ENCODE results near the gene ALOX5.
"Not testable (repeated sequence)": the region's sequence is repeated elsewhere in the genome, so short reads cannot be mapped to it uniquely, and the experiment has no call there.

ALOX5 gene

DNA sequence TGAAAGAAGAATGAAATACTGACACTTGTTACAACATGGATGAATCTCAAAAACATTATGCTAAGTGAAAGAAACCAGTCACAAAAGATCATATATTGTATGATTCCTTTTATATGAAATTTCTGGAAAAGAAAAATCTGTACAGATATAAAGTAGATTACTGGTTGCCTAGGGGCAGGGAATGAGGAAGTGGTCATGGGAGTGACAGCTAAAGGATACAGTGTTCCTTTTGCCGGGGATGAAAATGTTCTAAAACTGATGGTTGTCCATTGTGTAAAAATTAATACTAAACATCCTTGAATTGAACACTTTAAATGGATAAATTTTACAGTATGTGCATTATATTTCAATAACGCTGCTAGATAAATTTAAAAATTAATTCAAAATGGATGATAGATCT, 25.1 kb downstream of the ALOX5 start:
- TF ChIP-seq, protein P1, sequence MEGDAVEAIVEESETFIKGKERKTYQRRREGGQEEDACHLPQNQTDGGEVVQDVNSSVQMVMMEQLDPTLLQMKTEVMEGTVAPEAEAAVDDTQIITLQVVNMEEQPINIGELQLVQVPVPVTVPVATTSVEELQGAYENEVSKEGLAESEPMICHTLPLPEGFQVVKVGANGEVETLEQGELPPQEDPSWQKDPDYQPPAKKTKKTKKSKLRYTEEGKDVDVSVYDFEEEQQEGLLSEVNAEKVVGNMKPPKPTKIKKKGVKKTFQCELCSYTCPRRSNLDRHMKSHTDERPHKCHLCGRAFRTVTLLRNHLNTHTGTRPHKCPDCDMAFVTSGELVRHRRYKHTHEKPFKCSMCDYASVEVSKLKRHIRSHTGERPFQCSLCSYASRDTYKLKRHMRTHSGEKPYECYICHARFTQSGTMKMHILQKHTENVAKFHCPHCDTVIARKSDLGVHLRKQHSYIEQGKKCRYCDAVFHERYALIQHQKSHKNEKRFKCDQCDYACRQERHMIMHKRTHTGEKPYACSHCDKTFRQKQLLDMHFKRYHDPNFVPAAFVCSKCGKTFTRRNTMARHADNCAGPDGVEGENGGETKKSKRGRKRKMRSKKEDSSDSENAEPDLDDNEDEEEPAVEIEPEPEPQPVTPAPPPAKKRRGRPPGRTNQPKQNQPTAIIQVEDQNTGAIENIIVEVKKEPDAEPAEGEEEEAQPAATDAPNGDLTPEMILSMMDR (IDR thresholded peaks at IDR 0.05; ENCODE audit: borderline replicate concordance, control extremely low read depth, extremely low read depth, insufficient read depth, missing control alignments), result no peak
- in situ Hi-C loops (cut with MboI; ENCODE audit: low sequenced_read_pairs, unreplicated experiment), result no loop called here
- DNase-seq (ENCODE audit: low spot score), result no peak

DNA sequence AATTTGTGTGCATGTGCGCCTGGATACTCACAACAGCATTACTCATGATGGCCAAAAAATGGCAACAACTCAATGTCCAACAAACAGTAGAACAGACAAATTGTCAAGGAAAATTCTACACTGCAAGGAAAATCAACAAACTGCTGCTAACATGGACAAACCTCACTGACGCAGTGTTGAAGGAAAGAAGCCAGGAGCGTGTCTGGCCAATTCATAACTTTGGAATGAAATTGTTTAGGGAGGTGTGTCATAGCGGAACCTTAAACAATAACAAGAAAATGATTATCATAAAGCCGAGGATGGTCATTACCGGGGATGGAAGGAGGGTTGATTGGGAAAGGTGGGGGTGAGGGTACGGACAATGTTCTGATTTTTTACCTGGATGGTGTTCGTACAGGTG, 29.1 kb downstream of the ALOX5 start:
- TF ChIP-seq, protein P1 (IDR thresholded peaks at IDR 0.05; ENCODE audit: borderline replicate concordance, control extremely low read depth, extremely low read depth, insufficient read depth, missing control alignments), result no peak
- in situ Hi-C loops (cut with MboI; ENCODE audit: low sequenced_read_pairs, unreplicated experiment), result no loop called here
- no peak for DNase-seq (ENCODE audit: low spot score)

DNA sequence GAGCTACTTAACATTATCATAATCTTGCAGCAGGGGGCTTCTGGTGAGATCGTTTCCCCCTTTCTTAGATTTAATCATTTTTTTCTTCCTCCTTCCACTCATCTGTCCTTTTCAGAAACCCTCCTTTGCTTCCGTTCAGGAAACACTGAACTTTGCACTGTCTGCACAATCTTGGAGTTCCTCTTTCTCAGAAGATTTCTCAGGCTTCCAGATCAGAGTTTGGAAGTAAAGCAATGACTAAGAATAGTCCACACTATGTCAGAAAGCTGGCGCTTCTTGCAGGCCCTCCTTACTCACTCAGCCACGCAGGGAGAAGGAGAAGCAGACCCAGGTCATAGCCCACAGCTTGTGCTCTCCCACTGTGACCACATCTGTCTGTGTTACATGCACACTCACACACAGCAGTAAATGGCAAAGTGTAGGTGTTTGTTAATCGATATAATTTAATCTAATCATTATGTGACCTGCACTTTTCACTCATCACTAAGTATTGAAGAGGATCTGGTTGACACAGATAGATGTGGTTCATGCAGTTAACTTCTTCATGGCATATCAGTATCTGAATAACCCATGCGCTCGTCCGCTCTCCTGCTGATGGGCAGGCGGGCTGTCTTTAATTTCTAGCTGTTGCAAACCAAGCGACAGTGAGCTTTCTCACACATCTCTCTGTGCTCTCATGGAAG, 30.2 kb downstream of the ALOX5 start:
- TF ChIP-seq, protein P1 (IDR thresholded peaks at IDR 0.05; ENCODE audit: borderline replicate concordance, control extremely low read depth, extremely low read depth, insufficient read depth, missing control alignments), result no peak
- no peak for DNase-seq (ENCODE audit: low spot score)
- in situ Hi-C loops (cut with MboI; ENCODE audit: low sequenced_read_pairs, unreplicated experiment), result no loop called here

DNA sequence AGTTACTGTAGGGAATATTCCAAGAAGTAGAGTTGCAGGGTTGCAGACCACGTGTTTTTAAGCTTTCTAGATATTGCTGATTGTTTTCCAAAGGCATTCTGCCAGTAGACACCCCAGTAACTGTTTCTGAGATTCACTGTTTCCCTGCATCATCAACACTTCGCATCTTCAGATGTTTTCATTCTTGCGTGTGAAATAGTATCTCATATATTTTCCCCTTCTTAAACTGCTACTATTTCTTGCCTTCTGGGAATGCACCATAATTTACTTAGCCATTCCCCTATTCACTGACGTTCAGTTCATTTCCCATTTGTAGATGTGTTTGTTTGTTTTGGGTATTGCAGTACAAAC, 30.7 kb downstream of the ALOX5 start:
- no peak for DNase-seq (ENCODE audit: low spot score)
- TF ChIP-seq, protein P1 (IDR thresholded peaks at IDR 0.05; ENCODE audit: borderline replicate concordance, control extremely low read depth, extremely low read depth, insufficient read depth, missing control alignments), result no peak
- in situ Hi-C loops (cut with MboI; ENCODE audit: low sequenced_read_pairs, unreplicated experiment), result no loop called here

DNA sequence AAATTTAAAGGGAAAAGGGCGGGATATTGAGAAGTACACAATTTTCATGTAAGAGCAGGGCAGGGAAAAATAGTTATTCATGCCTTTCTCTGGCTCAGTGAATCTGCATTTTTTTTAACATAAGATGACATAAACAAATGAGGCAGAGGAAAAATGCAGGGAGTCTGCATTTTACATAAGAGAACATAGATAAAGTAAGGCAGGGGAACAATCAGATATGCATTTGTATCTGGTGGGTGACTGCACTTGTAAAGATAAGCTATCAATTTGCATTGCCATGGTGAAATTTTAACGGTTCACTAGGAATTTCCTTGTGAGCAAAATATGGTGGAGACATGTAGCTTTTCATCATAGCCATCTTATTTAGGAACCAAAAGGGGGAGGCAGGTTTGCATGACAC, 33.5 kb downstream of the ALOX5 start:
- DNase-seq (ENCODE audit: low spot score), result no peak
- in situ Hi-C loops (cut with MboI; ENCODE audit: low sequenced_read_pairs, unreplicated experiment), result no loop called here
- TF ChIP-seq, protein P1 (IDR thresholded peaks at IDR 0.05; ENCODE audit: borderline replicate concordance, control extremely low read depth, extremely low read depth, insufficient read depth, missing control alignments), result no peak

DNA sequence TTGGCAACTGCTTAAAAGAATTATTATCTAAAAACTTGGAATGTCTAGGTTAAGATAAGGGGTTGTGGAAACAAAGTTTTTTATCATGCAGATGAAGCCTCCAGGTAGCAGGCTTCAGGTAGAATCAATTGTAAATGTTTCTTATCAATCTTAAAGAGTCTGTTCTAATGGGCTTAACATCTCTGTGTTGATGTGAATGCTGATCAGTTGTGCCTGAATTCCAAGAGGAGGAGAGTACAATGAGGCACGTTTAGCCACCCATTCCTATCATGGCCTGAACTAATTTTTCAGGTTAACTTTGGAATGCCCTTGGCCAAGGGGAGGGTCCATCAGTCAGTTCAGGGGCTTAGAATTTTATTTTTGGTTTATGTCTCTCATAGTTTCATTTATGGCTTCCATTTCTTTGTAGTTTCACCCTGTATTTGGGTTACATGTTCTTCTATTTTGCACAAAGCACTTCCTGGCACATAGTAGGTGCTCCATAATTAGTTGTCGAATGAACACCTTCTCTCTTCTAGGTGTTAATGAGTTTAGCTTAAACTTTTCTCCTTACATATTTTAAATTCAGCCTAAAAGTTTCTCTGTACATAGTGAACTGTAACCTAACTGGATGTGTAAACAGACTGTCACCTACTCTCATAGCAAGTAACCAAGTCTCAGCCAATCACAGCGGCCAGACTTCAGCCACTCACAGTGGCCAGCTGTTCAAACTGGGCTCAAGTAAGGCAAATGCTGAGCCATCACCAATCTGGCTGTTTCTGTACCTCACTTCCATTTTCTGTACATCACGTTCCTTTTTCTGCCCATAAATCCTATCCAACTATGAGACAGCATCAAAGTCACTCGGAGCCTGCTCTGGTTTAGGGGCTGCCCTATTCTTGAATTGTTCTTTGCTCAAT, 34.7 kb downstream of the ALOX5 start:
- DNase-seq (ENCODE audit: low spot score), result no peak
- TF ChIP-seq, protein P1 (IDR thresholded peaks at IDR 0.05; ENCODE audit: borderline replicate concordance, control extremely low read depth, extremely low read depth, insufficient read depth, missing control alignments), result no peak
- in situ Hi-C loops (cut with MboI; ENCODE audit: low sequenced_read_pairs, unreplicated experiment), result no loop called here

DNA sequence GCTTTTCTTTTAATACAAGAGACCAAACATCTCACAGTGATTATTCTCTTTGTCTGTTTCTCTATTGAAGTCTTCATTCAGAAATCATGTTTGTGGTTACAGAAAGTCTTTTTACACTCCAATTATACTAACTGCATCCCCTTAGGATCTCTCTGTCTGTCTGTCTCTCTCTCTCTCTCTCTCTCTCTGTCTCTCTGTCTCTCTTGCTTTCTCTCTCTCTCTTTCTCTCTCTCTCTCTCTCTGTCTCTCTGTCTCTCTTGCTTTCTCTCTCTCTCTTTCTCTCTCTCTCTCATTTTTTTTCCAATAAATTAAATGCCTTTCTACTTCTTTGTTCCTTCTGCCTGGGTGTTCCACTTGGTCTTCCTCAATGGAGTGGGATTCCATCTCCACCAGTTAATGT, 35.3 kb downstream of the ALOX5 start:
- DNase-seq (ENCODE audit: low spot score); in situ Hi-C loops (cut with MboI; ENCODE audit: low sequenced_read_pairs, unreplicated experiment): not testable (repeated sequence)

All from GM13976 (cell line).